ENCODE results near the gene C1orf185. TPM values are rescaled to one million over a fixed set of nuclear protein-coding genes. Genes with fewer than 3 reads are reported as not detected.
"Not testable (repeated sequence)": the region's sequence is repeated elsewhere in the genome, so short reads cannot be mapped to it uniquely, and the experiment has no call there.

The C1orf185 gene
- total RNA-seq, 2 experiments from 2014 or later: not detected

- CTCF ChIA-PET: no interaction called here
- Mint-ChIP-seq H3K36me3 (no peaks in the 10 kb centered on the region), H3K27ac (no peak overlapping the region), H3K9me3 (ENCODE audit: low read depth) (peaks cover 6% of the 10 kb centered on the region), H3K4me3 (no peak overlapping the region), H3K27me3 (peaks cover 21% of the 10 kb centered on the region), H3K4me1 (no peaks in the 10 kb centered on the region)
- ATAC-seq (no peak), DNase-seq (no peak)
These were observed 55.4 kb downstream of the C1orf185 start for GRCh38 chr1:51157395-51157794.

GRCh38 chr1:51158263-51158662 is 56.2 kb downstream of the C1orf185 start:
- ATAC-seq: no peak
- H3K4me1 Mint-ChIP-seq: no peaks in the 10 kb centered on the region
- H3K9me3 Mint-ChIP-seq (ENCODE audit: low read depth): peaks cover 6% of the 10 kb centered on the region
- peaks cover 21% of the 10 kb centered on the region for H3K27me3 Mint-ChIP-seq
- no peak overlapping the region for H3K4me3 Mint-ChIP-seq
- DNase-seq: no peak
- no peak overlapping the region for H3K27ac Mint-ChIP-seq
- CTCF ChIA-PET: no interaction called here
- H3K36me3 Mint-ChIP-seq: no peaks in the 10 kb centered on the region

GRCh38 chr1:51162560-51162959 is 60.5 kb downstream of the C1orf185 start:
- DNase-seq; H3K4me1 Mint-ChIP-seq; H3K9me3 Mint-ChIP-seq (ENCODE audit: low read depth); ATAC-seq; H3K27ac Mint-ChIP-seq; H3K4me3 Mint-ChIP-seq; H3K36me3 Mint-ChIP-seq: not testable (repeated sequence)
- CTCF ChIA-PET: interaction anchor here (0.9 kb wide), 1 partner anchor 29 kb away, joined by 3 read pairs; no protein-coding TSS in a partner anchor
- H3K27me3 Mint-ChIP-seq: peaks cover 21% of the 10 kb centered on the region

- CTCF ChIA-PET: interaction anchor here (1.0 kb wide), 1 partner anchor 23 kb away, joined by 3 read pairs; no protein-coding TSS in a partner anchor
- Mint-ChIP-seq H3K36me3 (no peaks in the 10 kb centered on the region), H3K27ac (no peak overlapping the region), H3K27me3 (peaks cover 8% of the 10 kb centered on the region), H3K4me1 (peaks cover 5% of the 10 kb centered on the region), H3K9me3 (ENCODE audit: low read depth) (no peaks in the 10 kb centered on the region), H3K4me3 (no peak overlapping the region)
- no peak for DNase-seq
- ATAC-seq: no peak
These were observed 63.5 kb downstream of the C1orf185 start for GRCh38 chr1:51165540-51165939.

GRCh38 chr1:51168266-51168845 is 66.3 kb downstream of the C1orf185 start:
- ATAC-seq (no peak), DNase-seq (no peak)
- CTCF ChIA-PET: interaction anchor here (1.3 kb wide), 1 partner anchor 21 kb away, joined by 4 read pairs; no protein-coding TSS in a partner anchor
- Mint-ChIP-seq H3K9me3 (ENCODE audit: low read depth) (no peaks in the 10 kb centered on the region), H3K27me3 (peaks cover 6% of the 10 kb centered on the region), H3K4me1 (peaks cover 5% of the 10 kb centered on the region), H3K4me3 (no peak overlapping the region), H3K27ac (no peak overlapping the region), H3K36me3 (no peaks in the 10 kb centered on the region)

- no peak for DNase-seq
- H3K4me1 Mint-ChIP-seq: peaks cover 5% of the 10 kb centered on the region
- no peaks in the 10 kb centered on the region for H3K9me3 Mint-ChIP-seq (ENCODE audit: low read depth)
- H3K27me3 Mint-ChIP-seq: peaks cover 10% of the 10 kb centered on the region
- CTCF ChIA-PET: interaction anchor here (1.3 kb wide), 1 partner anchor 20 kb away, joined by 4 read pairs; no protein-coding TSS in a partner anchor
- no peaks in the 10 kb centered on the region for H3K36me3 Mint-ChIP-seq
- H3K27ac Mint-ChIP-seq: no peak overlapping the region
- ATAC-seq: no peak
- no peak overlapping the region for H3K4me3 Mint-ChIP-seq
These were observed 66.9 kb downstream of the C1orf185 start for GRCh38 chr1:51168936-51169335.

- Mint-ChIP-seq H3K9me3 (ENCODE audit: low read depth) (no peaks in the 10 kb centered on the region), H3K4me3 (no peak overlapping the region), H3K4me1 (peaks cover 5% of the 10 kb centered on the region), H3K36me3 (no peaks in the 10 kb centered on the region), H3K27me3 (peaks cover 16% of the 10 kb centered on the region), H3K27ac (no peak overlapping the region)
- ATAC-seq: no peak
- CTCF ChIA-PET: interaction anchor here (1.2 kb wide), 1 partner anchor 22 kb away, joined by 4 read pairs; no protein-coding TSS in a partner anchor
- no peak for DNase-seq
These were observed 68.3 kb downstream of the C1orf185 start for GRCh38 chr1:51170342-51170741.

GRCh38 chr1:51172811-51173210 is 70.8 kb downstream of the C1orf185 start:
- no peaks in the 10 kb centered on the region for H3K9me3 Mint-ChIP-seq (ENCODE audit: low read depth)
- H3K27ac Mint-ChIP-seq: no peak overlapping the region
- H3K4me1 Mint-ChIP-seq: peaks cover 4% of the 10 kb centered on the region
- H3K4me3 Mint-ChIP-seq: no peak overlapping the region
- DNase-seq (no peak), ATAC-seq (no peak)
- H3K27me3 Mint-ChIP-seq: peaks cover 33% of the 10 kb centered on the region
- CTCF ChIA-PET: no interaction called here
- H3K36me3 Mint-ChIP-seq: no peaks in the 10 kb centered on the region

- H3K27ac Mint-ChIP-seq: no peak overlapping the region
- no peaks in the 10 kb centered on the region for H3K36me3 Mint-ChIP-seq
- DNase-seq (no peak), ATAC-seq (no peak)
- no peaks in the 10 kb centered on the region for H3K9me3 Mint-ChIP-seq (ENCODE audit: low read depth)
- CTCF ChIA-PET: interaction anchor here (1.4 kb wide), 1 partner anchor 302 kb away, joined by 3 read pairs; no protein-coding TSS in a partner anchor
- H3K4me1 Mint-ChIP-seq: no peaks in the 10 kb centered on the region
- H3K4me3 Mint-ChIP-seq: no peak overlapping the region
- H3K27me3 Mint-ChIP-seq: peaks cover 35% of the 10 kb centered on the region
These were observed 73.2 kb downstream of the C1orf185 start for GRCh38 chr1:51175278-51175677.

- peaks cover 45% of the 10 kb centered on the region for H3K27me3 Mint-ChIP-seq
- CTCF ChIA-PET: interaction anchor here (2.0 to 4.1 kb wide), 2 partner anchors 11 to 117 kb away, joined by 4 to 27 read pairs; no protein-coding TSS in a partner anchor
- ATAC-seq: not testable (repeated sequence)
These were observed 76.0 kb downstream of the C1orf185 start for GRCh38 chr1:51177988-51178387.

GRCh38 chr1:51188230-51188629 is 86.2 kb downstream of the C1orf185 start:
- CTCF ChIA-PET: interaction anchor here (0.6 to 5.8 kb wide), 17 partner anchors 9 to 1259 kb away, joined by 3 to 69 read pairs (median 4); partner anchors contain the start of gene C1orf185
- H3K4me1 Mint-ChIP-seq: no peaks in the 10 kb centered on the region
- no peaks in the 10 kb centered on the region for H3K9me3 Mint-ChIP-seq (ENCODE audit: low read depth)
- peaks cover 6% of the 10 kb centered on the region for H3K27me3 Mint-ChIP-seq
- no peak overlapping the region for H3K27ac Mint-ChIP-seq
- H3K4me3 Mint-ChIP-seq: no peak overlapping the region
- H3K36me3 Mint-ChIP-seq: no peaks in the 10 kb centered on the region
- no peak for ATAC-seq
- DNase-seq: no peak

More at GRCh38 chr1:51177988-51178387, 76.0 kb downstream of the C1orf185 start:
- H3K4me3 Mint-ChIP-seq; H3K27ac Mint-ChIP-seq; DNase-seq; H3K36me3 Mint-ChIP-seq; H3K4me1 Mint-ChIP-seq; H3K9me3 Mint-ChIP-seq (ENCODE audit: low read depth): not testable (repeated sequence)

- CTCF ChIA-PET: interaction anchor here (0.6 to 5.9 kb wide), 37 partner anchors 10 to 696 kb away, joined by 3 to 69 read pairs (median 4); partner anchors contain the start of genes C1orf185 and RNF11
- H3K27ac Mint-ChIP-seq: no peak overlapping the region
- H3K27me3 Mint-ChIP-seq: peaks cover 6% of the 10 kb centered on the region
- DNase-seq (peak; percentile 55), ATAC-seq (no peak)
- no peaks in the 10 kb centered on the region for H3K9me3 Mint-ChIP-seq (ENCODE audit: low read depth)
- H3K36me3 Mint-ChIP-seq: no peaks in the 10 kb centered on the region
- no peak overlapping the region for H3K4me3 Mint-ChIP-seq
- H3K4me1 Mint-ChIP-seq: no peaks in the 10 kb centered on the region
These were observed 87.5 kb downstream of the C1orf185 start for GRCh38 chr1:51189421-51190073.

- H3K4me1 Mint-ChIP-seq: no peaks in the 10 kb centered on the region
- CTCF ChIA-PET: interaction anchor here (0.7 to 5.9 kb wide), 15 partner anchors 11 to 440 kb away, joined by 3 to 69 read pairs (median 4); partner anchors contain the start of gene FAF1
- H3K4me3 Mint-ChIP-seq: no peak overlapping the region
These were observed 88.9 kb downstream of the C1orf185 start for GRCh38 chr1:51190961-51191360.

More at GRCh38 chr1:51190961-51191360, 88.9 kb downstream of the C1orf185 start:
- DNase-seq: no peak
- ATAC-seq: no peak
- no peaks in the 10 kb centered on the region for H3K9me3 Mint-ChIP-seq (ENCODE audit: low read depth)
- no peak overlapping the region for H3K27ac Mint-ChIP-seq
- no peaks in the 10 kb centered on the region for H3K36me3 Mint-ChIP-seq
- peaks cover 6% of the 10 kb centered on the region for H3K27me3 Mint-ChIP-seq

Measured in activated CD8-positive, alpha-beta memory T cell treated with anti-CD3 and anti-CD28 coated beads, Interleukin-2, amount 10 ng/mL, durations not matched to agents 7 days and 5 days (primary cell).